MCF 10A (cell line): ENCODE measurements around the gene RPS13. TPM values are rescaled to one million over a fixed set of nuclear protein-coding genes. Genes with fewer than 3 reads are reported as not detected.

Experiments used
- Bru-seq: library from RNA; stranded (reverse); fragments of 400-500 nt; gene quantifications from one replicate; lab custom pipeline; 2021; lab: Mats Ljungman, UMichigan
- BruChase-seq, 2 experiments: library from RNA; stranded (reverse); fragments of 400-500 nt; gene quantifications; one replicate each; lab custom pipeline; 2021; lab: Mats Ljungman, UMichigan
- BruUV-seq: library from RNA; stranded (reverse); fragments of 400-500 nt; replicated peaks from 2 replicates; lab custom pipeline; 2021; lab: Mats Ljungman, UMichigan
- CTCF ChIA-PET: fragments of 300-600 bp; sonication (Branson Sonifier 250); formaldehyde crosslinking; extraction: SDS; loops from one replicate; lab custom pipeline; 2021; ENCODE audit warnings: antibody characterized with exemption, inconsistent platforms; lab: Yijun Ruan, JAX
- POLR2A ChIA-PET: fragments of 300-600, 350-650 bp; sonication (Branson Sonifier 250); formaldehyde crosslinking; extraction: SDS; loops from one replicate; lab custom pipeline; 2020; ENCODE audit warnings: antibody characterized with exemption, inconsistent platforms; lab: Yijun Ruan, JAX
- DNase-seq: peaks from one replicate; pipeline ENCODE4 v3.0.0-alpha.2; 2018; ENCODE audit not compliant: unreplicated experiment
- H3K27ac Mint-ChIP-seq: one replicate; pipeline ENCODE4 v1.8.0; 2022; ENCODE audit warnings: mild to moderate bottlenecking, low read depth, mixed read lengths; ENCODE audit not compliant: unreplicated experiment
- H3K27me3 Mint-ChIP-seq: one replicate; pipeline ENCODE4 v1.8.0; 2022; ENCODE audit warnings: mixed read lengths; ENCODE audit not compliant: insufficient read depth, unreplicated experiment
- H3K36me3 Mint-ChIP-seq: one replicate; pipeline ENCODE4 v1.8.0; 2022; ENCODE audit warnings: mild to moderate bottlenecking, moderate library complexity, mixed read lengths; ENCODE audit not compliant: insufficient read depth, unreplicated experiment
- H3K4me1 Mint-ChIP-seq: one replicate; pipeline ENCODE4 v1.8.0; 2022; ENCODE audit warnings: mixed read lengths; ENCODE audit not compliant: insufficient read depth, unreplicated experiment
- H3K4me3 Mint-ChIP-seq: one replicate; pipeline ENCODE4 v1.8.0; 2022; ENCODE audit warnings: mild to moderate bottlenecking, moderate library complexity, mixed read lengths; ENCODE audit not compliant: unreplicated experiment
- H3K9me3 Mint-ChIP-seq: one replicate; pipeline ENCODE4 v1.8.0; 2022; ENCODE audit warnings: mixed read lengths; ENCODE audit not compliant: unreplicated experiment
- CTCF ChIP-seq: fragments of 200-600 bp; IDR thresholded peaks from one replicate; pipeline ENCODE4 v1.8.0; 2022; ENCODE audit warnings: antibody characterized with exemption, mild to moderate bottlenecking; ENCODE audit not compliant: unreplicated experiment
- intact Hi-C: fragments of 100-400 bp; cut with micrococcal nuclease; formaldehyde crosslinking; loops from 2 replicates; pipeline ENCODE4 v1.14.1; 2022
- long read RNA-seq: library from polyadenylated mRNA; stranded (forward); transcript quantifications from one replicate; pipeline ENCODE4 v2.0.0, GENCODE V29; 2022
- total RNA-seq: library from RNA; stranded (reverse); gene quantifications from 2 replicates; pipeline ENCODE4 v1.2.3, GENCODE V29; 2022

RPS13 gene
- total RNA-seq (1,551 and 1,734 TPM in 2 replicates), Bru-seq, nascent RNA (percentile 100 among the genes with signal in this experiment), BruChase-seq, experiment 1, labeled RNA remaining after a 6-hour chase (percentile 100 among the genes with signal in this experiment), BruChase-seq, experiment 2, labeled RNA remaining after a 2-hour chase (percentile 100 among the genes with signal in this experiment)
- long read RNA-seq, transcript RPS13-203 (5 exons, 664 nt), result minor isoform, 11 of 2,095 reads
- long read RNA-seq, transcript RPS13-201 (6 exons, 491 nt), result minor isoform, 12 of 2,095 reads
- long read RNA-seq, transcript RPS13-204 (6 exons, 561 nt), result minor isoform, 10 of 2,095 reads
- long read RNA-seq, transcript RPS13-202 (6 exons, 646 nt), result major isoform, 2,020 of 2,095 reads
- long read RNA-seq, partial matches to known transcripts, result 3 of 2,095 reads
- long read RNA-seq, other reads (novel, unspliced or antisense), result 30 of 2,095 reads

GRCh38 chr11:17077520-17078401 lies at the start of gene RPS13:
Gene RPS13 (minus strand): TSS chr11:17077667. CDS start chr11:17077641, 26 bp downstream.
- Mint-ChIP-seq H3K4me3 (peak within 1 kb of the TSS; percentile 93), H3K36me3 (peaks cover 52% of the 10 kb centered on the region), H3K27me3 (no peaks in the 10 kb centered on the region), H3K4me1 (peaks cover 27% of the 10 kb centered on the region), H3K27ac (peak within 1 kb of the TSS; percentile 99), H3K9me3 (no peaks in the 10 kb centered on the region)
- BruUV-seq, result TSS peak; percentile 87
- intact Hi-C loops, result loop anchor here (5.0 kb wide), 3 partner anchors 130 to 275 kb away; partner anchors contain the start of genes NCR3LG1 and PIK3C2A
- no peak for TF ChIP-seq CTCF
- ChIA-PET CTCF (interaction anchor here (0.6 to 1.7 kb wide), 7 partner anchors 10 to 1397 kb away, joined by 3 to 11 read pairs (median 3); no protein-coding TSS in a partner anchor), POLR2A (interaction anchor here (0.6 to 2.8 kb wide), 29 partner anchors 10 to 1317 kb away, joined by 3 to 25 read pairs (median 4); partner anchors contain the start of genes C11orf58, NUCB2 and PIK3C2A)
- peak; percentile 99 for DNase-seq

GRCh38 chr11:17121981-17122380 lies 44.5 kb upstream of the RPS13 start:
- TF ChIP-seq CTCF, result no peak
- Mint-ChIP-seq H3K4me3 (no peak overlapping the region), H3K27ac (no peak overlapping the region), H3K4me1 (no peaks in the 10 kb centered on the region), H3K9me3 (no peaks in the 10 kb centered on the region), H3K36me3 (peaks cover 37% of the 10 kb centered on the region), H3K27me3 (no peaks in the 10 kb centered on the region)
- no peak for DNase-seq
- intact Hi-C loops, result no loop called here
- CTCF ChIA-PET, result no interaction called here
- POLR2A ChIA-PET, result no interaction called here
- no TSS peak for BruUV-seq

GRCh38 chr11:17117262-17117661 lies 39.8 kb upstream of the RPS13 start:
- H3K4me1 Mint-ChIP-seq, result no peaks in the 10 kb centered on the region
- CTCF ChIA-PET, result no interaction called here
- no peak overlapping the region for H3K4me3 Mint-ChIP-seq
- no peak for DNase-seq
- H3K27me3 Mint-ChIP-seq, result no peaks in the 10 kb centered on the region
- no peak overlapping the region for H3K27ac Mint-ChIP-seq
- TF ChIP-seq CTCF, result no peak
- BruUV-seq, result no TSS peak
- no peaks in the 10 kb centered on the region for H3K9me3 Mint-ChIP-seq
- POLR2A ChIA-PET, result no interaction called here
- intact Hi-C loops, result loop anchor here (10.0 kb wide), 1 partner anchor 88 kb away; the partner anchor contains the start of gene PIK3C2A
- peaks cover 62% of the 10 kb centered on the region for H3K36me3 Mint-ChIP-seq
